A549 treated with Mapracorat at 1 μM for 4 hours (cell line): ENCODE measurements around the gene SHD. TPM values are rescaled to one million over a fixed set of nuclear protein-coding genes. Genes with fewer than 3 reads are reported as not detected.

Experiments
- total RNA-seq: library from RNA; stranded (reverse); fragments of 200-300 nt; extraction: Qiagen RNA extraction; gene quantifications from 5 replicates; pipeline ENCODE4 v1.2.3, GENCODE V29; 2022

Gene SHD
- 0.07 TPM in 1 of 5 replicates, not detected in the others for total RNA-seq

GRCh38 chr19:4278419-4279266 is at the start of gene SHD:
Gene SHD (plus strand): TSS chr19:4279266. CDS start chr19:4280064, 798 bp downstream.

GRCh38 chr19:4246767-4247593 is 32.1 kb upstream of the SHD start, which contains the start of gene YJU2:
Gene YJU2 (plus strand): TSS chr19:4247080. CDS start chr19:4247147, 67 bp downstream.

GRCh38 chr19:4302243-4302640 is 23.2 kb downstream of the SHD start, which contains the start of gene TMIGD2:
Gene TMIGD2 (minus strand): TSS chr19:4302389. CDS start chr19:4302385, 4 bp downstream.

GRCh38 chr19:4304538-4305256 is 25.6 kb downstream of the SHD start, which contains the start of gene FSD1:
Gene FSD1 (plus strand): TSS chr19:4304598. CDS start chr19:4304747, 149 bp downstream.

GRCh38 chr19:4338441-4339355 is 59.6 kb downstream of the SHD start, which contains the start of gene STAP2:
Gene STAP2 (minus strand): TSS chr19:4338827. CDS start chr19:4338753, 74 bp downstream.

Other genes starting within 250 kb of the SHD start
- 13.3 to 25.2 TPM (median 22.1 TPM) in 5 replicates for gene ZBTB7A, start 212.4 kb upstream of the SHD start, total RNA-seq
- 120 to 184 TPM (median 158 TPM) in 5 replicates for gene MAP2K2, start 155.1 kb upstream of the SHD start, total RNA-seq
- 0.06 to 0.14 TPM (median 0.09 TPM) in 4 of 5 replicates, not detected in the other for gene CREB3L3, start 125.6 kb upstream of the SHD start, total RNA-seq
- gene SIRT6, start 96.7 kb upstream of the SHD start, total RNA-seq = 27.3 to 40.0 TPM (median 35.1 TPM) in 5 replicates
- gene ANKRD24, start 96.6 kb upstream of the SHD start, total RNA-seq = 0.08 to 0.23 TPM (median 0.20 TPM) in 5 replicates
- gene EBI3, start 49.7 kb upstream of the SHD start, total RNA-seq = 2.8 to 4.4 TPM (median 3.3 TPM) in 5 replicates
- 18.1 to 21.7 TPM (median 18.9 TPM) in 5 replicates for gene YJU2, start 32.2 kb upstream of the SHD start, total RNA-seq
- not detected in 5 replicates for gene TMIGD2, start 23.1 kb downstream of the SHD start, total RNA-seq
- gene FSD1, start 25.3 kb downstream of the SHD start, total RNA-seq = 7.4 to 9.3 TPM (median 8.8 TPM) in 5 replicates
- gene STAP2, start 59.6 kb downstream of the SHD start, total RNA-seq = not detected in 5 replicates
- gene MPND, start 64.3 kb downstream of the SHD start, total RNA-seq = 7.6 to 12.4 TPM (median 11.8 TPM) in 5 replicates
- gene SH3GL1, start 121.3 kb downstream of the SHD start, total RNA-seq = 45.2 to 60.6 TPM (median 58.7 TPM) in 5 replicates
- gene CHAF1A, start 123.4 kb downstream of the SHD start, total RNA-seq = 19.2 to 22.9 TPM (median 22.3 TPM) in 5 replicates
- 38.6 to 63.9 TPM (median 61.4 TPM) in 5 replicates for gene UBXN6, start 178.5 kb downstream of the SHD start, total RNA-seq
- gene HDGFL2, start 193.0 kb downstream of the SHD start, total RNA-seq = 24.3 to 30.0 TPM (median 28.8 TPM) in 5 replicates
- gene PLIN4, start 239.2 kb downstream of the SHD start, total RNA-seq = 0.08 to 0.22 TPM (median 0.13 TPM) in 5 replicates